Measurements from ENCODE around the gene ZBTB3.

GRCh38 chr11:62727165-62727871 is 26.6 kb downstream of the ZBTB3 start, which contains the start of gene HNRNPUL2:
- TF ChIP-seq CTCF (conservative IDR thresholded peaks at IDR 0.05; ENCODE audit: low read depth, low read length) (no peak), EZH2 (IDR thresholded peaks at IDR 0.05; ENCODE audit: borderline replicate concordance, low read depth, low read length, poor library complexity, severe bottlenecking) (no peak)

Measured in A673 (cell line).